Astrocyte (in vitro differentiated cells and primary cell): ENCODE data around the gene DIP2C. TPM values are rescaled to one million over a fixed set of nuclear protein-coding genes. Genes with fewer than 3 reads are reported as not detected.

Source experiments
- DNase-seq: peaks from one replicate; pipeline ENCODE4 v3.0.0-alpha.2; 2010; ENCODE audit warnings: low read depth
- FAIRE-seq: peaks from 2 replicates; lab custom pipeline; 2011; peaks lifted over from hg19 to GRCh38; lab: Jason Lieb, UNC
- H2AFZ ChIP-seq: 2 replicates; pipeline ENCODE4 v1.6.0; 2012; ENCODE audit warnings: low read depth, low read length, inconsistent platforms
- H3K27ac ChIP-seq: 2 replicates; pipeline ENCODE4 v1.5.1; 2011; ENCODE audit warnings: low read depth, low read length, inconsistent platforms
- H3K27me3 ChIP-seq: 2 replicates; pipeline ENCODE4 v1.6.0; 2011; ENCODE audit warnings: low read length, inconsistent platforms; ENCODE audit not compliant: insufficient read depth
- H3K36me3 ChIP-seq: 2 replicates; pipeline ENCODE4 v1.5.1; 2011; ENCODE audit warnings: low read length, inconsistent platforms; ENCODE audit not compliant: insufficient read depth
- H3K4me1 ChIP-seq: 2 replicates; pipeline ENCODE4 v1.5.1; 2011; ENCODE audit warnings: low read length, inconsistent platforms; ENCODE audit not compliant: insufficient read depth
- H3K4me2 ChIP-seq: 2 replicates; pipeline ENCODE4 v1.6.0; 2012; ENCODE audit warnings: low read length, inconsistent platforms
- H3K4me3 ChIP-seq: 2 replicates; pipeline ENCODE4 v1.5.1; 2011; ENCODE audit warnings: low read depth, mild to moderate bottlenecking, low read length, inconsistent platforms; ENCODE audit not compliant: insufficient read depth
- H3K79me2 ChIP-seq: 2 replicates; pipeline ENCODE4 v1.6.0; 2012; ENCODE audit warnings: mild to moderate bottlenecking, low read length, inconsistent platforms; ENCODE audit not compliant: insufficient read depth
- H3K9ac ChIP-seq: 2 replicates; pipeline ENCODE4 v1.6.0; 2012; ENCODE audit warnings: mild to moderate bottlenecking, low read length, inconsistent platforms
- H3K9me3 ChIP-seq: 2 replicates; pipeline ENCODE4 v1.5.1; 2012; ENCODE audit warnings: low read depth, mild to moderate bottlenecking, low read length, inconsistent platforms; ENCODE audit not compliant: insufficient read depth
- H4K20me1 ChIP-seq: 2 replicates; pipeline ENCODE4 v1.6.0; 2012; ENCODE audit warnings: low read length, inconsistent platforms; ENCODE audit not compliant: insufficient read depth
- H3K27ac Mint-ChIP-seq: one replicate; pipeline ENCODE4 v1.8.0; 2021; ENCODE audit warnings: mild to moderate bottlenecking, mixed read lengths; ENCODE audit not compliant: unreplicated experiment
- H3K27me3 Mint-ChIP-seq: one replicate; pipeline ENCODE4 v1.8.0; 2021; ENCODE audit warnings: low read depth, mixed read lengths; ENCODE audit not compliant: unreplicated experiment
- H3K36me3 Mint-ChIP-seq: one replicate; pipeline ENCODE4 v1.8.0; 2021; ENCODE audit warnings: low read depth, mixed read lengths; ENCODE audit not compliant: unreplicated experiment
- H3K4me1 Mint-ChIP-seq: one replicate; pipeline ENCODE4 v1.8.0; 2021; ENCODE audit warnings: low read depth, mixed read lengths; ENCODE audit not compliant: unreplicated experiment
- H3K4me3 Mint-ChIP-seq: one replicate; pipeline ENCODE4 v1.8.0; 2021; ENCODE audit warnings: mild to moderate bottlenecking, moderate library complexity, mixed read lengths; ENCODE audit not compliant: unreplicated experiment
- H3K9me3 Mint-ChIP-seq: one replicate; pipeline ENCODE4 v1.8.0; 2021; ENCODE audit warnings: mild to moderate bottlenecking, mixed read lengths; ENCODE audit not compliant: unreplicated experiment
- CTCF ChIP-seq: IDR thresholded peaks from 2 replicates; pipeline ENCODE4 v1.5.1; 2011; ENCODE audit warnings: low read depth, mild to moderate bottlenecking, inconsistent platforms, low read length, moderate library complexity; ENCODE audit not compliant: insufficient read depth
- EZH2 ChIP-seq: IDR thresholded peaks from 2 replicates; pipeline ENCODE4 v1.6.1; 2012; ENCODE audit warnings: mild to moderate bottlenecking, low read length, inconsistent platforms; ENCODE audit not compliant: insufficient read depth
- total RNA-seq: library from RNA; stranded (reverse); gene quantifications from 2 replicates; pipeline ENCODE4 v1.2.1, GENCODE V29; 2021

The DIP2C gene
- total RNA-seq, 1 donor from 2014 or later = 27.3 TPM

DNA sequence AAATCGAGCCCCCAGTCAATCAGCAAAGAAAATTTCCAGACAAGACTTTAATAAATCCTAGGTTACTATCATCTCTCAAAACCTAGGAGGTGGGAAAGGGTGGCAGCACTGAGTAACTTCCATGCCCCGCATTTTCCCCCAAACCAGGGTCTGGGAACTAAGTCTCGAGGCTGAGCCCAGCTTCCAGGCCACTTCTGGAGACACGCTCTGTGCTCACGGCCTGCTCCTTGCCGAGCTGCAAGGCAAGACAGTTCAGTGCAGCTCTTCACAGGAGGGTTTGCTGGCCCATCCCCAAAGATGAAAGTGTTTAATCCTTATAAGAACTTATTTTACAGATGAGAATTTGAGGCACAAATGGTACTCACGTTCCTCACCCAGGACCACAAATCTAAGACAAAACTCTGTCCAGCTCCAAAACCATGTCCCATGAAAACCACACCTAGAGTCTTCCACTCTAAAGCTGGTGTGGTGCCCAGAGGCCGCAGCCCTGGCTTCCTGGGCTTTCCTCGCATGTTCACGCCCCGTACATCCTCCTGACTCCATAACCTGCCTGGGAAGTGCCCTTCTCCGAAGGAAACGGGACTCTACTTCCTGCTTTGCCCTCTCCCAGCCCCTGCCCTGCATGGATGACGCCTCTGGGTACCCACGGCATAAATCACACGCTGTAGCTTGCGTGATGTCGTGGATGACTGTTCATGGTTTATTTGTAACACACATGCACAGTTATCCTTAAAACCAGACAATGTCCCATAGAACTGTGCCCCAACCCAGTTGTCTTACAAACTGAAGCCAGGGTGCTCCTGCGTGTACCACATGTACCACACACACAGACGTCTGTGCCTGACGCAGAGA, 201.2 kb downstream of the DIP2C start:
- Histone ChIP-seq H3K4me3 (no peak overlapping the region), H3K9ac (no peak overlapping the region), H3K27me3 (no peaks in the 10 kb centered on the region), H3K9me3 (no peaks in the 10 kb centered on the region), H4K20me1 (peaks cover 90% of the 10 kb centered on the region), H3K4me1 (peaks cover 19% of the 10 kb centered on the region), H3K79me2 (peaks cover 63% of the 10 kb centered on the region), H3K36me3 (no peaks in the 10 kb centered on the region), H3K27ac (no peak overlapping the region), H2AFZ (no peak overlapping the region), H3K4me2 (no peak overlapping the region)
- Mint-ChIP-seq H3K4me3 (no peak overlapping the region), H3K4me1 (peaks cover 27% of the 10 kb centered on the region), H3K27ac (no peak overlapping the region), H3K27me3 (no peaks in the 10 kb centered on the region), H3K9me3 (no peaks in the 10 kb centered on the region), H3K36me3 (peaks cover 12% of the 10 kb centered on the region)
- no peak for FAIRE-seq
- no peak for DNase-seq
- no peak for TF ChIP-seq EZH2

DNA sequence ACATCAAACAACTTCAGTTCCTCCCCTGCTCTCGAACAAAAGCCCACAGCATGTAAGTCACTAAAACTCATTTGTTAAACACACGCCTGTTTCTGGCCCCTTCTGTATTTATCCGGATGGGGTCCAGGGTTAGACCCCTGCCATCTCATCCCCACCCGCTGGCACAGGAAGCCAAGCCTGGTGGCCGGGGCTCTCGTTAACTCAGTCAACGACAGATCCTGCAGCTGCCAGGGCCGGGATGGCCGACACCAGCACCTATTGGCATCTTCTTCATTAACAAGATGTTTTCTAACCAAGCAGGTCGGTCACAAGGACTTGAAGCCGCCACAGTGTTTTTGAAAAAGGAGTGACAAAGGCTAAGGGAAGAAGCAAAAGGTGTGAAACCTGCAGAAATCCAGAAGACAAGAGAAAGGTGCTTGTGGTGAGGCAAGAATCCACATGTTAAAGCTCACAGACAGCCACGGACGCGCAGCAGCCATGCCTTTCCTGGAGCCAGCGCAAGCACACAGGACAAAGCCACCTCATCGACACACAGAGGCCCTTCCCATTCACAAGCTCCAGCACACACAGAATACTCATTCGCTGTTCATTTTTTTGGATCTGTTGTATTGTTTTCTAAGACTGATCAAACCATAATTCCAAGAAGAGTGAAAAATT, 202.7 kb downstream of the DIP2C start:
- Mint-ChIP-seq H3K9me3 (no peaks in the 10 kb centered on the region), H3K27me3 (no peaks in the 10 kb centered on the region), H3K4me1 (peaks cover 26% of the 10 kb centered on the region), H3K27ac (no peak overlapping the region), H3K36me3 (peaks cover 16% of the 10 kb centered on the region), H3K4me3 (no peak overlapping the region)
- H4K20me1 ChIP-seq = peaks cover 83% of the 10 kb centered on the region
- H3K4me1 ChIP-seq = peaks cover 19% of the 10 kb centered on the region
- FAIRE-seq (no peak), DNase-seq (no peak)
- H3K4me3 ChIP-seq = no peak overlapping the region
- no peak overlapping the region for H3K4me2 ChIP-seq
- no peak overlapping the region for H2AFZ ChIP-seq
- no peaks in the 10 kb centered on the region for H3K9me3 ChIP-seq
- TF ChIP-seq CTCF = no peak
- no peak for TF ChIP-seq EZH2
- peaks cover 2% of the 10 kb centered on the region for H3K36me3 ChIP-seq
- peaks cover 48% of the 10 kb centered on the region for H3K79me2 ChIP-seq
- H3K9ac ChIP-seq = no peak overlapping the region
- no peak overlapping the region for H3K27ac ChIP-seq
- H3K27me3 ChIP-seq = no peaks in the 10 kb centered on the region

GRCh38 chr10:486206-486605, 203.3 kb downstream of the DIP2C start:
- Histone ChIP-seq H4K20me1 (peaks cover 77% of the 10 kb centered on the region), H3K27ac (no peak overlapping the region), H3K4me1 (peaks cover 17% of the 10 kb centered on the region), H3K4me2 (no peak overlapping the region), H2AFZ (no peak overlapping the region), H3K36me3 (peaks cover 2% of the 10 kb centered on the region), H3K9ac (no peak overlapping the region), H3K79me2 (peaks cover 42% of the 10 kb centered on the region), H3K27me3 (no peaks in the 10 kb centered on the region), H3K9me3 (no peaks in the 10 kb centered on the region), H3K4me3 (no peak overlapping the region)
- H3K27me3 Mint-ChIP-seq = no peaks in the 10 kb centered on the region
- H3K4me1 Mint-ChIP-seq = peaks cover 26% of the 10 kb centered on the region
- TF ChIP-seq EZH2 (no peak), CTCF (no peak)
- peaks cover 16% of the 10 kb centered on the region for H3K36me3 Mint-ChIP-seq
- H3K9me3 Mint-ChIP-seq = no peaks in the 10 kb centered on the region
- DNase-seq = no peak
- no peak overlapping the region for H3K4me3 Mint-ChIP-seq
- no peak for FAIRE-seq
- H3K27ac Mint-ChIP-seq = no peak overlapping the region
